ENCODE results near the gene SLIRP. TPM values are rescaled to one million over a fixed set of nuclear protein-coding genes. Genes with fewer than 3 reads are reported as not detected.
A peak's percentile ranks its signal among the peaks of the same experiment; 100 is the strongest.
"Not testable (repeated sequence)": the region's sequence is repeated elsewhere in the genome, so short reads cannot be mapped to it uniquely, and the experiment has no call there.

SLIRP gene
- polyA plus RNA-seq (2014; cell fraction: cytosol; rRNA removed): 989 and 1,108 TPM in 2 replicates
- 826 and 1,147 TPM in 2 replicates for polyA plus RNA-seq (2014; cell fraction: nucleus; rRNA removed)

GRCh38 chr14:77707724-77708408 lies at the start of gene SLIRP, which contains the start of gene ALKBH1:
Gene SLIRP (plus strand): TSS chr14:77708103. CDS start chr14:77708112, 9 bp downstream.
Gene ALKBH1 (minus strand): TSS chr14:77708023. CDS start chr14:77708004, 19 bp downstream.
- peak; percentile 84 for DNase-seq (ENCODE audit: low spot score)

GRCh38 chr14:77659831-77660230 lies 48.1 kb upstream of the SLIRP start:
- DNase-seq (ENCODE audit: low spot score): no peak

- DNase-seq (ENCODE audit: low spot score): peak; percentile 59
Measured at GRCh38 chr14:77660754-77661153, 47.1 kb upstream of the SLIRP start.

- not testable (repeated sequence) for DNase-seq (ENCODE audit: low spot score)
Measured at GRCh38 chr14:77661562-77661961, 46.3 kb upstream of the SLIRP start.

- no peak for DNase-seq (ENCODE audit: low spot score)
Measured at GRCh38 chr14:77663293-77663692, 44.6 kb upstream of the SLIRP start.

- no peak for DNase-seq (ENCODE audit: low spot score)
Measured at GRCh38 chr14:77667331-77667730, 40.6 kb upstream of the SLIRP start.

GRCh38 chr14:77673193-77673592 lies 34.7 kb upstream of the SLIRP start:
- DNase-seq (ENCODE audit: low spot score): no peak

GRCh38 chr14:77674931-77675330 lies 33.0 kb upstream of the SLIRP start:
- DNase-seq (ENCODE audit: low spot score): no peak

GRCh38 chr14:77681196-77682157 lies 26.4 kb upstream of the SLIRP start:
- no peak for DNase-seq (ENCODE audit: low spot score)

GRCh38 chr14:77682158-77682553 lies 25.7 kb upstream of the SLIRP start:
- DNase-seq (ENCODE audit: low spot score): no peak

- no peak for DNase-seq (ENCODE audit: low spot score)
Measured at GRCh38 chr14:77691259-77691658, 16.6 kb upstream of the SLIRP start.

GRCh38 chr14:77707355-77707723 lies 564 bp upstream of the SLIRP start:
- peak; percentile 17 for DNase-seq (ENCODE audit: low spot score)

- no peak for DNase-seq (ENCODE audit: low spot score)
Measured at GRCh38 chr14:77708749-77709148, 846 bp downstream of the SLIRP start.

- DNase-seq (ENCODE audit: low spot score): no peak
Measured at GRCh38 chr14:77709412-77709811, 1.5 kb downstream of the SLIRP start.

GRCh38 chr14:77710364-77710763 lies 2.5 kb downstream of the SLIRP start:
- no peak for DNase-seq (ENCODE audit: low spot score)

- DNase-seq (ENCODE audit: low spot score): no peak
Measured at GRCh38 chr14:77714926-77715325, 7.0 kb downstream of the SLIRP start.

GRCh38 chr14:77717608-77718305 lies 9.9 kb downstream of the SLIRP start:
- DNase-seq (ENCODE audit: low spot score): no peak

- no peak for DNase-seq (ENCODE audit: low spot score)
Measured at GRCh38 chr14:77721437-77721836, 13.5 kb downstream of the SLIRP start.

GRCh38 chr14:77722301-77722700 lies 14.4 kb downstream of the SLIRP start:
- DNase-seq (ENCODE audit: low spot score): no peak

- DNase-seq (ENCODE audit: low spot score): no peak
Measured at GRCh38 chr14:77730976-77731497, 23.1 kb downstream of the SLIRP start.

GRCh38 chr14:77738559-77739250 lies 30.8 kb downstream of the SLIRP start:
- DNase-seq (ENCODE audit: low spot score): no peak
